ENCODE results near the gene MOV10L1.

The MOV10L1 gene

DNA sequence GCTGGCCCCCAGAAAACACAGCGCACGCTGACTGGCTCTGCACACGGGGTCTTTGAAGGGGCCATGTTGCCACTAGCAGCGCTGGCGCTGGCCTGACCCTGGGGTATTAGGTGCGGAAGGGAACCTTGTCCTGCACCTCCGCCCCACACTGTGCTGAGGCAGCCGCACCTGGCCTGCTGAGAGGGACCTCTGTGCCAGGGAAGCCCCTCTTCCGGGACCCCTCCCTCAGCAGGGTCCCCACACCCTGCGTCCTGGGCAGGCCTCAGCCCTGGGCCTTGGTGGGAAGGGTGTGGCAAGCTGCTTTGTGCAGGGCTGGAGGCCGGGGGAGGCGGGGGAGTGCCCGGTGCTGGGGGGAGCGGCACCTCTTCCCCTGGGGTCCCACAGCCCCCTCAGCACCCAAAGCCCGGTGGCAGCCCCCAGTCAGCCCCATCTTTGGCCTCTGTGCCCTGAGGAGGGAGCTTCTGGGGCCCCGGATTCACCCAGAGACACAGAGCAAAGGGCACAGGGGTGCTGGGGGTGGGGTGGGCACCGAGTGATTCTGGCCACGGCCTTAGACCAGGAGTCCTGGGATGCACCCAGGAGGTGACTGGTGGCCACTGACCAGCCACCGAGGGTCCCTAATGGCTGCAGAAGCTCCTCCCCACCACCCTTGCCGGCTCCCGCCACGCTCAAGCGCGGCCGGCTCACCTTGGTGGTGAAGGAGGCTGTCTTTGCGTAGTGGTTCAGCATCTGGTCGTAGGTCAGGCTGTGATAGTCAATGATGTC is 43.1 kb upstream of the MOV10L1 start:
- DNase-seq (ENCODE audit: low read depth), result no peak
- H3K4me3 ChIP-seq (ENCODE audit: low read length), result no peak overlapping the region
- TF ChIP-seq, protein P1, sequence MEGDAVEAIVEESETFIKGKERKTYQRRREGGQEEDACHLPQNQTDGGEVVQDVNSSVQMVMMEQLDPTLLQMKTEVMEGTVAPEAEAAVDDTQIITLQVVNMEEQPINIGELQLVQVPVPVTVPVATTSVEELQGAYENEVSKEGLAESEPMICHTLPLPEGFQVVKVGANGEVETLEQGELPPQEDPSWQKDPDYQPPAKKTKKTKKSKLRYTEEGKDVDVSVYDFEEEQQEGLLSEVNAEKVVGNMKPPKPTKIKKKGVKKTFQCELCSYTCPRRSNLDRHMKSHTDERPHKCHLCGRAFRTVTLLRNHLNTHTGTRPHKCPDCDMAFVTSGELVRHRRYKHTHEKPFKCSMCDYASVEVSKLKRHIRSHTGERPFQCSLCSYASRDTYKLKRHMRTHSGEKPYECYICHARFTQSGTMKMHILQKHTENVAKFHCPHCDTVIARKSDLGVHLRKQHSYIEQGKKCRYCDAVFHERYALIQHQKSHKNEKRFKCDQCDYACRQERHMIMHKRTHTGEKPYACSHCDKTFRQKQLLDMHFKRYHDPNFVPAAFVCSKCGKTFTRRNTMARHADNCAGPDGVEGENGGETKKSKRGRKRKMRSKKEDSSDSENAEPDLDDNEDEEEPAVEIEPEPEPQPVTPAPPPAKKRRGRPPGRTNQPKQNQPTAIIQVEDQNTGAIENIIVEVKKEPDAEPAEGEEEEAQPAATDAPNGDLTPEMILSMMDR (conservative IDR thresholded peaks at IDR 0.05; ENCODE audit: low read length), result no peak

DNA sequence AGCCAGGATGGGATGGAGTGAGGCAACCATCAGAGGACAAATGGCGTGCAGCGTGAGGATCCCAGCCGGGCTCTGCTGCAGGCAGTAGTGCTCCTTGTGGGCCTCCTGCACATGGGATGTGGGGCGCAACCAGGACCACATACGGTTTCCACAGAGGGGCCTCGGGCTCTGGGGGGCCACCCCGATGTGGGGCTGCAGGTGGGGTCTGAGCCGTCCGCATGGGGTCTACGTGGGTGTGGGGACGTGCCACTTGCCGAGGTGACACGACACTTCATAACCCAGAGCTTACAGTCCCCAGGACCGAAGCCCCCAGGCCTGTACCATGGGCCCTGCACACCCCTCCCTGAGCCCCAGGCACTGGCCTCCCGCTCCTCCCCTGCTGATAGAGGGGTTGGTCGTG is 42.5 kb upstream of the MOV10L1 start:
- H3K4me3 ChIP-seq (ENCODE audit: low read length), result no peak overlapping the region
- TF ChIP-seq, protein P1 (conservative IDR thresholded peaks at IDR 0.05; ENCODE audit: low read length), result no peak
- DNase-seq (ENCODE audit: low read depth), result no peak

DNA sequence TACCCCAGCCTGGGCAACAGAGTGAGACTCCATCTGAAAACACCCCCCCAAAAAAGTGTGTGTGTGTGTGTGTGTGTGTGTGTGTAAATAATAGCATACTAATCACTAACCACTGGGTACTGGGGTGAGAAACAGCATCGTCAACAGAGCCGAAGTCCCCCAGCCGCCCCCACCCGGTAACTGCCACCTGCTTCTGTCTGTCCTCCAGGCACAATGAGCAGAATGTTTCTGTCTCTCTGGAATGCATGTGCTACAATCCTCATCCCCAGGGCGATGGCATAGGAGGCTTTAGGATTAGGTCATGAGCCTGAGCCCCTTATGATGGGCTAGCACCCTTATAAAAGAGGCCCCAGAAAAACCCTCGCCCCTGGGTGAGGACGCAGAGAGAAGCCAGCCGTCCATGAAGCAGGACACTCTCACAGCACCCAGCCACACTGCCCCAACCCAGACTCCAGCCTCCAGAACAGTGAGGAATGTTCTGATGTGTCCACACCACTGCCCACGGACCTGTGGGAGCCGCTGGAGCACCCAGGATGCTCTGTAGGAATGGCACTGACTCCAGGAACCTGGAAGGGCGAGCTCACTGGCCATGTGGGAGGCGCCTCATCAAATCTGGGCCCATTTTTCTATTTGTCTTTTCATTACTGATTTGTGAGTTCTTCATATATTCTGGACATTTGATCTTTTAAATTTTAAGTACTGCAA is 41.6 kb upstream of the MOV10L1 start:
- DNase-seq (ENCODE audit: low read depth), result no peak
- no peak overlapping the region for H3K4me3 ChIP-seq (ENCODE audit: low read length)
- TF ChIP-seq, protein P1 (conservative IDR thresholded peaks at IDR 0.05; ENCODE audit: low read length), result no peak

DNA sequence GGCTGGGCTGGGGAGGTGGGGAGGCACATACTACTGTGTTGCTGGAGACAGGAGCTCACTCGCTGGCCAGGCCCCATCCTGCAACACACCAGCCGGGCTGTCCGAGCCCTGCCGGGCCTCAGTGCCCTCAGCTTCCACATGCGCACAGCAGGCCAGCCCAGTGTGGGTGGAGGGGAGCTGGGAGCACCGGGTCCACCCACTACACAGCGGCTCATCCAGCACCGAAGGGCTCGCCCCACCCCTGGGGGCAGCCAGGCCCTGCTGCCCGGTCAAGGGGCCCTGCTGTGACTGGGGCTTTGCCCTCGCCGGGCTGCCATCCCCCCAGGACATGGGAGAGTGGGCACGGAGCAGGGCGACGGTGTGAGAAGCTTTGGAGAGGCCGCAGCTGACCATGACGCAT is 41.0 kb upstream of the MOV10L1 start:
- H3K4me3 ChIP-seq (ENCODE audit: low read length), result no peak overlapping the region
- DNase-seq (ENCODE audit: low read depth), result no peak
- TF ChIP-seq, protein P1 (conservative IDR thresholded peaks at IDR 0.05; ENCODE audit: low read length), result no peak

DNA sequence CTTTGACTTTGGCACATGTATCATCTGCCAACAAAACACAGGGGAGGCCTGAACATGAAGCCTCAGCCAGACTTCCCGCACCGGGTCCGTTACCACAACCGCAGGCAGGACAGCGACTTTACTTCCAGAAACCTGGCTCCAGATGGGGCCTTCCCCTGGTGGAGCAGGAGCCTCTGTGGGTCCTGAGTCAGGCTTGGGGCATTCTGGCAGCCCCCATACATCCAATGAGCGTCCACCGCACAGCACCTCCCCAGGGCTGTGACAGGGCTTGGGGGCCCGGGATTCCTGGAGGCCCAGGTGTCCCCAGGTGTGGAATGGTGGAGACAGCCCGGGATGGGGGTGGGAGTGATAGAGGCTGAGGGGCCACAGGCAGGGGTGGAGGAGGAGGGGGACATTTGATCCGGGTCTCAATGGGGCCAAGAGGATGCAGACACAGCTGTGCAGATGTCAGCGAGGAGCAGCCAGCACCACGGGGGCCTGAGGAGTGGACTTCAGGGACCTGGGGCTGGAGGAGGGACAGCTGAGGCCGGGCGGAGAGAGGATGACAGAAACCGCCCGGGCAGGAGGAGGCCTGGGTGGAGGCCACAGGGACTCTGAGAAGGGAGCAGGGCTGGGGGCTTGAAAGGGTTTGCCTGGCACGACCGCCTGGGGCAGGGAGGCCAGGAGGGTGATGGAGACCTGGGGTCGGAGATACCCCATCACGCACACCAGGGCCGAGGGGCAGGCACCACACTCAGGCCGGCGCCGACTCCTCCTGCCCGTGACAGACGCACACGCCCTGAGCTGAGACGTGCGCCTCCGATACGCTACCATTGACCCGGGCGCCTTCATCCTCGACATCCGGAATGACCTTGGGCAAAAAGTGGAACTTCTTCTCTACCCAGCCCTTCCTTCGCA is 40.3 kb upstream of the MOV10L1 start:
- TF ChIP-seq, protein P1 (conservative IDR thresholded peaks at IDR 0.05; ENCODE audit: low read length), result no peak
- DNase-seq (ENCODE audit: low read depth), result no peak
- no peak overlapping the region for H3K4me3 ChIP-seq (ENCODE audit: low read length)

DNA sequence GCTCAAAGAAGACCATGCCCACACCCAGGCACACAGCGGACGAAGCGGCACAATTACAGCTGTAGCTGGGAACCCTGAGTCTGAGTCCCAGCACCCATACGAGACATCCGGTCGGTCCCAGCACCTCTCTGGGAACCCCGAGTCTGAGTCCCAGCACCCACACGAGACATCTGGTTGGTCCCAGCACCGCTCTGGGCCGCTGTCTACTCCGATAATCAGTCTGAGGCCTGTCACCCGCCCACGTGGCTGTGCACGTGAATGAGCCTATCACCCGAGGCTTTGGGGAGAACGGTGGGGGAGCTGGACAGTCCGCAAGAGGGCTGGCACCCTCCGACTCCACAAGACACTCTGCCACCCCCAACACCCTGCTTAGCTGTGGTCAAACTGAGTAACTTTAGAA is 37.9 kb upstream of the MOV10L1 start:
- TF ChIP-seq, protein P1 (conservative IDR thresholded peaks at IDR 0.05; ENCODE audit: low read length), result no peak
- no peak overlapping the region for H3K4me3 ChIP-seq (ENCODE audit: low read length)
- DNase-seq (ENCODE audit: low read depth), result no peak

Data from AG10803 (cell line).